ENCODE data around the gene BPIFA3.

DNA sequence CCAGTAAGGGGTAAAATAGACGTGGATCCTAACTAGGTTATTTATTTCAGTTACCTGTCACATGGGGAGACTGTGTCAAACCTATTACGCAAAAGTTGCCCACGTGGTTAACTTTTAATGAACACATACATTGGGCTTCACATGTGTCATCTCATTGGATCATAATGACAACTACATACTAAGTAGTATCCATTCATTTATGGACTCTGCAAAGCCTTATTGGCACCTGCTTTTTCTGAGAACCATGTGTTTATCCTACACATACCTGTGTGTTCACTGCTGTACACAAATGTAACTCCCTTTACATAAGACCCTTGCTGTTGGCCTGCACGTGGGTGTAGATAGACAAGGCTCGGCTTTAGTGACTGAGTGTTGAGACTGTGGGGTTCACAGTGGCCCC lies 23.8 kb downstream of the BPIFA3 start:
- TF ChIP-seq CTCF (IDR thresholded peaks at IDR 0.05; ENCODE audit: borderline replicate concordance, extremely low read depth, low read length, poor library complexity, severe bottlenecking) (no peak), EZH2 (IDR thresholded peaks at IDR 0.05; ENCODE audit: borderline replicate concordance, low read depth, low read length, severe bottlenecking) (no peak)
